ENCODE data around the gene SUGCT.
"Not testable (repeated sequence)": the region's sequence is repeated elsewhere in the genome, so short reads cannot be mapped to it uniquely, and the experiment has no call there.

SUGCT gene

GRCh38 chr7:40263752-40264390, 129.1 kb downstream of the SUGCT start:
- no peak for DNase-seq (ENCODE audit: low read depth)

GRCh38 chr7:40267583-40267982, 132.8 kb downstream of the SUGCT start:
- no peak for DNase-seq (ENCODE audit: low read depth)

GRCh38 chr7:40268810-40269209, 134.0 kb downstream of the SUGCT start:
- DNase-seq (ENCODE audit: low read depth), result not testable (repeated sequence)

GRCh38 chr7:40276061-40276460, 141.3 kb downstream of the SUGCT start:
- DNase-seq (ENCODE audit: low read depth), result no peak

GRCh38 chr7:40279991-40280390, 145.2 kb downstream of the SUGCT start:
- DNase-seq (ENCODE audit: low read depth), result no peak

- no peak for DNase-seq (ENCODE audit: low read depth)
These were observed 148.1 kb downstream of the SUGCT start for GRCh38 chr7:40282858-40283257.

- no peak for DNase-seq (ENCODE audit: low read depth)
These were observed 148.6 kb downstream of the SUGCT start for GRCh38 chr7:40283391-40283790.

GRCh38 chr7:40288827-40289226, 154.0 kb downstream of the SUGCT start:
- no peak for DNase-seq (ENCODE audit: low read depth)

- DNase-seq (ENCODE audit: low read depth), result no peak
These were observed 163.0 kb downstream of the SUGCT start for GRCh38 chr7:40297741-40298311.

GRCh38 chr7:40298421-40298820, 163.6 kb downstream of the SUGCT start:
- no peak for DNase-seq (ENCODE audit: low read depth)

- no peak for DNase-seq (ENCODE audit: low read depth)
These were observed 164.3 kb downstream of the SUGCT start for GRCh38 chr7:40299097-40299496.

- no peak for DNase-seq (ENCODE audit: low read depth)
These were observed 165.4 kb downstream of the SUGCT start for GRCh38 chr7:40300146-40300670.

- no peak for DNase-seq (ENCODE audit: low read depth)
These were observed 166.8 kb downstream of the SUGCT start for GRCh38 chr7:40301486-40302068.

GRCh38 chr7:40303996-40304395, 169.2 kb downstream of the SUGCT start:
- no peak for DNase-seq (ENCODE audit: low read depth)

- DNase-seq (ENCODE audit: low read depth), result no peak
These were observed 170.4 kb downstream of the SUGCT start for GRCh38 chr7:40305229-40305628.

- DNase-seq (ENCODE audit: low read depth), result no peak
These were observed 171.2 kb downstream of the SUGCT start for GRCh38 chr7:40306025-40306424.

- DNase-seq (ENCODE audit: low read depth), result no peak
These were observed 171.8 kb downstream of the SUGCT start for GRCh38 chr7:40306596-40306995.

GRCh38 chr7:40310258-40310657, 175.5 kb downstream of the SUGCT start:
- DNase-seq (ENCODE audit: low read depth), result no peak

GRCh38 chr7:40311307-40311706, 176.5 kb downstream of the SUGCT start:
- no peak for DNase-seq (ENCODE audit: low read depth)

- no peak for DNase-seq (ENCODE audit: low read depth)
These were observed 180.5 kb downstream of the SUGCT start for GRCh38 chr7:40315277-40315676.

GRCh38 chr7:40316176-40316575, 181.4 kb downstream of the SUGCT start:
- DNase-seq (ENCODE audit: low read depth), result no peak

GRCh38 chr7:40324914-40325313, 190.1 kb downstream of the SUGCT start:
- DNase-seq (ENCODE audit: low read depth), result no peak

- no peak for DNase-seq (ENCODE audit: low read depth)
These were observed 192.3 kb downstream of the SUGCT start for GRCh38 chr7:40327113-40327512.

- DNase-seq (ENCODE audit: low read depth), result no peak
These were observed 193.1 kb downstream of the SUGCT start for GRCh38 chr7:40327873-40328272.
